Measurements from ENCODE around the gene CARD14. TPM values are rescaled to one million over a fixed set of nuclear protein-coding genes. Genes with fewer than 3 reads are reported as not detected.
A peak's percentile ranks its signal among the peaks of the same experiment; 100 is the strongest.
"Not testable (repeated sequence)": the region's sequence is repeated elsewhere in the genome, so short reads cannot be mapped to it uniquely, and the experiment has no call there.

Gene CARD14
- total and polyA plus RNA-seq, 12 donors, result 0.30 to 3.4 (median 1.1) TPM

- H3K4me1 ChIP-seq (replicated peaks in 1 of 2), result no peaks in the 10 kb centered on the region
- H3K36me3 ChIP-seq (replicated peaks in 1 of 2), result no peaks in the 10 kb centered on the region
- H3K27me3 ChIP-seq, result no peaks in the 10 kb centered on the region
- no peak overlapping the region for H3K27ac ChIP-seq
- intact Hi-C loops (cut with DNase I), result no loop called here
- TF ChIP-seq POLR2A (IDR thresholded peaks at IDR 0.05), result no peak
- TF ChIP-seq, protein P1, sequence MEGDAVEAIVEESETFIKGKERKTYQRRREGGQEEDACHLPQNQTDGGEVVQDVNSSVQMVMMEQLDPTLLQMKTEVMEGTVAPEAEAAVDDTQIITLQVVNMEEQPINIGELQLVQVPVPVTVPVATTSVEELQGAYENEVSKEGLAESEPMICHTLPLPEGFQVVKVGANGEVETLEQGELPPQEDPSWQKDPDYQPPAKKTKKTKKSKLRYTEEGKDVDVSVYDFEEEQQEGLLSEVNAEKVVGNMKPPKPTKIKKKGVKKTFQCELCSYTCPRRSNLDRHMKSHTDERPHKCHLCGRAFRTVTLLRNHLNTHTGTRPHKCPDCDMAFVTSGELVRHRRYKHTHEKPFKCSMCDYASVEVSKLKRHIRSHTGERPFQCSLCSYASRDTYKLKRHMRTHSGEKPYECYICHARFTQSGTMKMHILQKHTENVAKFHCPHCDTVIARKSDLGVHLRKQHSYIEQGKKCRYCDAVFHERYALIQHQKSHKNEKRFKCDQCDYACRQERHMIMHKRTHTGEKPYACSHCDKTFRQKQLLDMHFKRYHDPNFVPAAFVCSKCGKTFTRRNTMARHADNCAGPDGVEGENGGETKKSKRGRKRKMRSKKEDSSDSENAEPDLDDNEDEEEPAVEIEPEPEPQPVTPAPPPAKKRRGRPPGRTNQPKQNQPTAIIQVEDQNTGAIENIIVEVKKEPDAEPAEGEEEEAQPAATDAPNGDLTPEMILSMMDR (IDR thresholded peaks at IDR 0.05), result no peak
- peak in 1 of 7 donors; percentile 30 for DNase-seq
- no peaks in the 10 kb centered on the region for H3K9me3 ChIP-seq (replicated peaks in 1 of 3)
- H3K4me3 ChIP-seq, result no peak overlapping the region
- 66 to 87% (median 79%) methylated on average over 12 to 27 of the region's 27 CpGs for WGBS, 4 donors
Observed at GRCh38 chr17:80198144-80198661, 28.4 kb downstream of the CARD14 start.

DNA sequence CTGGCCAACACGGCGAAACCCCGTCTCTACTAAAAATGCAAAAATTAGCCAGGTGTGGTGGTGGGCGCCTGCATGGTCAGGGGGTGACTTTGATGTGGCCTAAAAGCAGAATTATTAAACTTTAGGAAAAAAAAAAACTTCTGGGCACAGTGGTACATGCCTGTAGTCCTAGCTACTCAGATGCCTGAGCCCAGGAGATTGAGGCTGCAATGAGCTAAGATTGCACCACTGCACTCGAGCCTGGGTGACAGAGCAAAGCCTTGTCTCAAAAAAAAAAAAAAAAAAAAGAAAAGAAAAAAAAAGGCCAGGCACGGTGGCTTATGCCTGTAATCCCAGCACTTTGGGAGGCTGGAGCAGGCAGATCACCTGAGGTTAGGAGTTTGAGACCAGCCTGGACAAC, 29.5 kb downstream of the CARD14 start:
- H3K36me3 ChIP-seq (replicated peaks in 1 of 2); H3K9me3 ChIP-seq (replicated peaks in 1 of 3); H3K4me3 ChIP-seq; intact Hi-C loops (cut with DNase I); H3K27ac ChIP-seq; H3K27me3 ChIP-seq; H3K4me1 ChIP-seq (replicated peaks in 1 of 2): not testable (repeated sequence)
- DNase-seq, result peak in 1 of 7 donors; percentile 30
- WGBS, 4 donors, result 61 to 77% (median 72%) methylated on average over 6 of the region's 6 CpGs

GRCh38 chr17:80201446-80201845, 31.6 kb downstream of the CARD14 start:
- H3K27ac ChIP-seq, result no peak overlapping the region
- no peaks in the 10 kb centered on the region for H3K36me3 ChIP-seq (replicated peaks in 1 of 2)
- no peaks in the 10 kb centered on the region for H3K27me3 ChIP-seq
- TF ChIP-seq, protein P1 (IDR thresholded peaks at IDR 0.05), result no peak
- TF ChIP-seq POLR2A (IDR thresholded peaks at IDR 0.05), result no peak
- intact Hi-C loops (cut with DNase I), result no loop called here
- 72 to 94% (median 75%) methylated on average over 9 to 15 of the region's 15 CpGs for WGBS, 4 donors
- no peak overlapping the region for H3K4me3 ChIP-seq
- no peaks in the 10 kb centered on the region for H3K4me1 ChIP-seq (replicated peaks in 1 of 2)
- H3K9me3 ChIP-seq (replicated peaks in 1 of 3), result no peaks in the 10 kb centered on the region
- no peak for DNase-seq

DNA sequence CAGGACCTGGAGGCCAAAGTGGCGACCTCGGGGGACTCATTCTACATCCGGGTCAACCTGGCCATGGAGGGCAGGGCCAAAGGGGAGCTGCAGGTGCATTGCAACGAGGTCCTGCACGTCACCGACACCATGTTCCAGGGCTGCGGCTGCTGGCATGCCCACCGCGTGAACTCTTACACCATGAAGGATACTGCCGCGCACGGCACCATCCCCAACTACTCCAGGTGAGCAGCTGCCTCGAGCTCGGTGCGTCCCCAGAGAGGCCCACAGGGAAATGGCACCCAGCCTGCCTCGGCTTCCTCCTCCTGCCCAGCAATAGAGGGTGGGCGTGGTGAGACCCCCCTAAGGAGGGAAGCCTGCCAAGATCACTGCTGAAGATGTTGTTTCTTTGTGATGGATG, 32.4 kb downstream of the CARD14 start:
- no peak for DNase-seq
- intact Hi-C loops (cut with DNase I), result no loop called here
- TF ChIP-seq, protein P1 (IDR thresholded peaks at IDR 0.05), result no peak
- TF ChIP-seq POLR2A (IDR thresholded peaks at IDR 0.05), result no peak
- Histone ChIP-seq H3K9me3 (replicated peaks in 1 of 3) (no peaks in the 10 kb centered on the region), H3K36me3 (replicated peaks in 1 of 2) (no peaks in the 10 kb centered on the region), H3K27ac (no peak overlapping the region), H3K4me3 (no peak overlapping the region), H3K4me1 (replicated peaks in 1 of 2) (no peaks in the 10 kb centered on the region), H3K27me3 (no peaks in the 10 kb centered on the region)
- WGBS, 4 donors, result 89 to 99% (median 92%) methylated on average over 10 to 17 of the region's 17 CpGs

DNA sequence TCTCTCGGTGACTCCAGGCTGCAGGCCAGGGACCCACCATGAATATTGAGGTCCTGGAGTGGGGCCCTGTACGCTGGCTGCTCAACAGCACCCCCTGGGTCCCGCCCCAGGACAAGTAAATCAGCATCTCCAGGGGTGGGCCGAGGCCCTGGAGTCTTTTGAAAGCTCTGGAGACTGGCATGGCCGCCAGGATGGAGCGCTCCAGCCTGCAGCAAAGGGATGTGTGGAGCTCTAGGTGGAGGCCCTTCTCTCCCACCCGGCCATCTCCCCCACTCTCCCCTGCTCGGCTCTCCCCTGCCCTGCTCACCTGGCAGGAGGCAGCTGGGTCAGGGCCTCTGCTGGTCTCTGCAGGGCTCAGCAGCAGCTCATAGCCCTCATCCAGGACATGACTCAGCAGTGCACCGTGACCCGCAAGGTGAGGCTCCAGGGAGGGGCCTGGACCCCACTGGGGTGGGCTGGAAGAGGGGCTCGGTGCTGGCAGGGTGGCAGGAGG, 33.7 kb downstream of the CARD14 start:
- Histone ChIP-seq H3K4me1 (replicated peaks in 1 of 2) (no peaks in the 10 kb centered on the region), H3K27me3 (no peaks in the 10 kb centered on the region), H3K9me3 (replicated peaks in 1 of 3) (no peaks in the 10 kb centered on the region), H3K36me3 (replicated peaks in 1 of 2) (peaks cover 0 to 3% of the 10 kb centered on the region in 2 donors), H3K4me3 (no peak overlapping the region), H3K27ac (no peak overlapping the region)
- DNase-seq, result no peak
- 60 to 84% (median 78%) methylated on average over 2 to 11 of the region's 11 CpGs for WGBS, 4 donors
- intact Hi-C loops (cut with DNase I), result no loop called here
- TF ChIP-seq POLR2A (IDR thresholded peaks at IDR 0.05), result no peak
- TF ChIP-seq, protein P1 (IDR thresholded peaks at IDR 0.05), result no peak
